Measurements from ENCODE around the gene CFAP65. TPM values are rescaled to one million over a fixed set of nuclear protein-coding genes. Genes with fewer than 3 reads are reported as not detected.

CFAP65 gene
- under 0.01 TPM in 1 of 2 replicates, not detected in the other for total RNA-seq

GRCh38 chr2:219041252-219041651 lies at the start of gene CFAP65:
TSS of gene CFAP65 (minus strand) at chr2:219041516. CDS start at chr2:219039048, 2,468 bp downstream.

GRCh38 chr2:219060821-219061791 lies 19.8 kb upstream of the CFAP65 start, which contains the start of gene IHH:
TSS of gene IHH (minus strand) at chr2:219060921. CDS start at chr2:219060467, 454 bp downstream.

GRCh38 chr2:218993345-218994315 lies 47.7 kb downstream of the CFAP65 start, which contains the start of gene CRYBA2:
TSS of gene CRYBA2 (minus strand) at chr2:218993422. CDS start at chr2:218993176, 246 bp downstream.

GRCh38 chr2:218985021-218985324 lies 56.3 kb downstream of the CFAP65 start, which contains the start of gene FEV:
TSS of gene FEV (minus strand) at chr2:218985184. CDS start at chr2:218985075, 109 bp downstream.

GRCh38 chr2:218959141-218959731 lies 82.1 kb downstream of the CFAP65 start, which contains the start of gene CDK5R2:
TSS of gene CDK5R2 (plus strand) at chr2:218959666. CDS start at chr2:218959821, 155 bp downstream.

Other genes starting within 250 kb of the CFAP65 start
- gene PRKAG3, start 209.7 kb downstream of the CFAP65 start, total RNA-seq: not detected in 2 replicates
- gene WNT6, start 181.7 kb downstream of the CFAP65 start, total RNA-seq: under 0.01 TPM in 2 replicates
- 7.7 and 9.8 TPM in 2 replicates for gene WNT10A, start 160.7 kb downstream of the CFAP65 start, total RNA-seq
- not detected in 2 replicates for gene CDK5R2, start 81.8 kb downstream of the CFAP65 start, total RNA-seq
- not detected in 2 replicates for gene FEV, start 56.3 kb downstream of the CFAP65 start, total RNA-seq
- not detected in 2 replicates for gene CRYBA2, start 48.1 kb downstream of the CFAP65 start, total RNA-seq
- gene IHH, start 19.4 kb upstream of the CFAP65 start, total RNA-seq: not detected in 2 replicates
- gene NHEJ1, start 119.3 kb upstream of the CFAP65 start, total RNA-seq: 15.2 and 20.9 TPM in 2 replicates
- 0.43 and 0.48 TPM in 2 replicates for gene SLC23A3, start 128.5 kb upstream of the CFAP65 start, total RNA-seq
- gene CNPPD1, start 135.4 kb upstream of the CFAP65 start, total RNA-seq: 30.1 and 30.9 TPM in 2 replicates
- 56.9 and 72.7 TPM in 2 replicates for gene RETREG2, start 136.8 kb upstream of the CFAP65 start, total RNA-seq
- gene ZFAND2B, start 165.3 kb upstream of the CFAP65 start, total RNA-seq: 32.8 and 40.1 TPM in 2 replicates
- 38.8 and 55.2 TPM in 2 replicates for gene ABCB6, start 177.4 kb upstream of the CFAP65 start, total RNA-seq
- gene ATG9A, start 188.1 kb upstream of the CFAP65 start, total RNA-seq: 20.9 and 34.0 TPM in 2 replicates
- 55.6 and 68.7 TPM in 2 replicates for gene ANKZF1, start 188.3 kb upstream of the CFAP65 start, total RNA-seq
- gene GLB1L, start 203.9 kb upstream of the CFAP65 start, total RNA-seq: 6.6 and 7.2 TPM in 2 replicates
- 25.5 and 36.0 TPM in 2 replicates for gene STK16, start 204.0 kb upstream of the CFAP65 start, total RNA-seq
- not detected in 2 replicates for gene TUBA4B, start 211.7 kb upstream of the CFAP65 start, total RNA-seq
- gene TUBA4A, start 212.4 kb upstream of the CFAP65 start, total RNA-seq: 75.5 and 161 TPM in 2 replicates
- gene DNAJB2, start 237.8 kb upstream of the CFAP65 start, total RNA-seq: 50.5 and 50.6 TPM in 2 replicates

Data from tracheal epithelial cell (primary cell).